K562 (cell line): ENCODE measurements around the gene FEV. TPM values are rescaled to one million over a fixed set of nuclear protein-coding genes. Genes with fewer than 3 reads are reported as not detected.
A peak's percentile ranks its signal among the peaks of the same experiment; 100 is the strongest.

Experiments used
- ATF1 ChIP-seq, 2 experiments: fragments of 450-650 bp in 1 of 2; IDR thresholded peaks; 2 replicates each; pipeline ENCODE4 v1.6.1; 2016; ENCODE audit warnings: missing compliant biosample characterization in 1 of 2, missing genetic modification characterization in 1 of 2
- CREB1 ChIP-seq, 2 experiments: sonication (generic) in 1 of 2; formaldehyde crosslinking in 1 of 2; IDR thresholded peaks; 2 replicates each; pipeline versions ENCODE4 v1.6.1 to v1.8.0; 2012 to 2022; ENCODE audit warnings: inconsistent platforms in 1 of 2, mild to moderate bottlenecking in 1 of 2, missing genetic modification reagents in 1 of 2, moderate library complexity in 1 of 2
- FOSL1 ChIP-seq: fragments of 200-800 bp; sonication (Bioruptor generic); conservative IDR thresholded peaks from 2 replicates; pipeline ENCODE4 v1.6.1; 2016; ENCODE audit warnings: missing genetic modification characterization, missing compliant biosample characterization
- FOXA3 ChIP-seq, 2 experiments: fragments of 450-650 bp in 1 of 2; sonication (generic) in 1 of 2; formaldehyde crosslinking; IDR thresholded peaks in 1 of 2; conservative IDR thresholded peaks in 1 of 2; 2 replicates each; pipeline versions ENCODE4 v1.4.0 to v1.8.0; 2020 to 2022; ENCODE audit warnings: mild to moderate bottlenecking in 2 of 2, missing genetic modification reagents in 1 of 2
- FOXP1 ChIP-seq: sonication (generic); formaldehyde crosslinking; IDR thresholded peaks from 2 replicates; pipeline ENCODE4 v1.8.0; 2022; ENCODE audit warnings: mild to moderate bottlenecking, missing genetic modification reagents
- GTF2E2 ChIP-seq: fragments of 200-800 bp; sonication (Bioruptor generic); IDR thresholded peaks from 2 replicates; pipeline ENCODE4 v1.6.1; 2016; ENCODE audit warnings: missing genetic modification characterization, missing compliant biosample characterization
- HMGN3 ChIP-seq: IDR thresholded peaks from 2 replicates; pipeline ENCODE4 v1.6.1; 2011; ENCODE audit warnings: borderline replicate concordance, low read depth, mild to moderate bottlenecking, mixed read lengths, low read length; ENCODE audit not compliant: insufficient read length; ENCODE audit errors: extremely low read depth
- IRF2 ChIP-seq: sonication (generic); formaldehyde crosslinking; IDR thresholded peaks from 2 replicates; pipeline ENCODE4 v1.8.1; 2022; ENCODE audit warnings: mild to moderate bottlenecking, missing genetic modification reagents
- KAT2B ChIP-seq: IDR thresholded peaks from one replicate; pipeline ENCODE4 v1.6.1; 2012; ENCODE audit warnings: low read depth, mild to moderate bottlenecking, control low read depth, inconsistent platforms, low read length, moderate library complexity
- LEF1 ChIP-seq: fragments of 450-650 bp; IDR thresholded peaks from 2 replicates; pipeline ENCODE4 v1.6.1; 2016; ENCODE audit warnings: mild to moderate bottlenecking
- MLLT1 ChIP-seq, 2 experiments: fragments of 450-650 bp; IDR thresholded peaks; 2 replicates each; pipeline ENCODE4 v1.6.1; 2016
- NR3C1 ChIP-seq: sonication (generic); formaldehyde crosslinking; IDR thresholded peaks from 2 replicates; pipeline ENCODE4 v1.8.1; 2022; ENCODE audit warnings: missing genetic modification reagents
- PHF20 ChIP-seq: fragments of 450-650 bp; IDR thresholded peaks from 2 replicates; pipeline ENCODE4 v1.6.1; 2018; ENCODE audit not compliant: partially characterized antibody
- RFX1 ChIP-seq: fragments of 450-650 bp; IDR thresholded peaks from 2 replicates; pipeline ENCODE4 v1.6.1; 2016; ENCODE audit warnings: mild to moderate bottlenecking, moderate library complexity
- RFX5 ChIP-seq: IDR thresholded peaks from 2 replicates; pipeline ENCODE4 v1.6.1; 2011; ENCODE audit warnings: low read depth, mild to moderate bottlenecking, improper control_type of control experiment, low read length
- SMARCB1 ChIP-seq: IDR thresholded peaks from 2 replicates; pipeline ENCODE4 v1.6.1; 2011; ENCODE audit warnings: improper control_type of control experiment, low read depth; ENCODE audit not compliant: insufficient read length
- TAF7 ChIP-seq: fragments of 450-650 bp; IDR thresholded peaks from 2 replicates; pipeline ENCODE4 v1.6.1; 2016; ENCODE audit warnings: missing genetic modification characterization, missing compliant biosample characterization
- TCF15 ChIP-seq: fragments of 250-450 bp; sonication (Bioruptor Pico); IDR thresholded peaks from 2 replicates; pipeline ENCODE4 v1.8.0; 2022; ENCODE audit warnings: moderate library complexity, mild to moderate bottlenecking, inconsistent platforms
- TCF7L2 ChIP-seq: fragments of 150-350 bp; IDR thresholded peaks from 2 replicates; pipeline ENCODE4 v1.6.1; 2016; ENCODE audit warnings: low read depth, mild to moderate bottlenecking, low read length, moderate library complexity
- TEAD1 ChIP-seq, 2 experiments: fragments of 450-650 bp in 1 of 2; sonication (generic) in 1 of 2; formaldehyde crosslinking; IDR thresholded peaks; 2 replicates each; pipeline versions ENCODE4 v1.4.0 to v1.8.0; 2020 to 2022; ENCODE audit warnings: mild to moderate bottlenecking in 2 of 2, missing genetic modification reagents in 1 of 2
- ZKSCAN3 ChIP-seq: fragments of 250-450 bp; sonication (Bioruptor Pico); IDR thresholded peaks from 2 replicates; pipeline ENCODE4 v1.4.0; 2020
- ZKSCAN8 ChIP-seq: fragments of 200-800 bp; sonication (Bioruptor generic); IDR thresholded peaks from 2 replicates; pipeline ENCODE4 v1.6.1; 2016; ENCODE audit warnings: missing genetic modification characterization, missing compliant biosample characterization
- ZNF224 ChIP-seq: sonication (generic); formaldehyde crosslinking; IDR thresholded peaks from 2 replicates; pipeline ENCODE4 v1.8.0; 2022; ENCODE audit warnings: mild to moderate bottlenecking, missing genetic modification reagents
- ZNF282 ChIP-seq: sonication (generic); formaldehyde crosslinking; IDR thresholded peaks from 2 replicates; pipeline ENCODE4 v1.8.1; 2023; ENCODE audit warnings: missing genetic modification reagents
- ZNF518B ChIP-seq: fragments of 250-450 bp; sonication (Bioruptor Pico); IDR thresholded peaks from 2 replicates; pipeline ENCODE4 v1.5.0; 2021; ENCODE audit warnings: mild to moderate bottlenecking, moderate library complexity
- polyA plus RNA-seq, 8 experiments: library from polyadenylated mRNA; depleted of rRNA in 4 of 8; stranded (reverse) in 5 of 8; unstranded in 3 of 8; fragments of >200 nt; fragmentation: Nextera tagmentation in 2 of 8; fragmentation: Illumina TruSeq in 1 of 8; extraction: Ambion mirVana in 2 of 8; extraction: Trizol in 1 of 8; gene quantifications; 2 replicates each; pipeline versions ENCODE4 v1.2.1 to v1.2.3, GENCODE V29; 2011 to 2014; ENCODE audit warnings: inconsistent platforms in 1 of 8, missing spikeins in 1 of 8
- total RNA-seq, 7 experiments: library from RNA; depleted of rRNA in 6 of 7; stranded (reverse); fragments of >200 nt in 6 of 7; fragmentation: Illumina TruSeq in 2 of 7; extraction: Trizol in 2 of 7; gene quantifications; 2 replicates each; pipeline versions ENCODE4 v1.2.1 to v1.2.3, GENCODE V29; 2011 to 2021; ENCODE audit warnings: low replicate concordance in 1 of 7

Gene FEV
- total and polyA plus RNA-seq, 9 of the 15 experiments (the other 6 are each of a cell fraction or from before 2014, with no cell fraction given) = 0.08 to 1.6 (median 0.62) TPM; not detected in 1

- no peak for TF ChIP-seq SMARCB1
- peak; percentile 45; the same call in 1 of the 2 replicates for TF ChIP-seq FOXP1 (CRISPR knock-in tag)
- no peak for TF ChIP-seq FOSL1 (tag)
- TF ChIP-seq RFX1 = peak; percentile 91
- TF ChIP-seq ATF1 (CRISPR knock-in tag; IDR thresholded peaks at IDR 0.05) = no peak
- peak; percentile 53 for TF ChIP-seq ATF1 (tag; IDR thresholded peaks at IDR 0.05)
- TF ChIP-seq IRF2 = no peak
- no peak for TF ChIP-seq HMGN3
- TF ChIP-seq TAF7 (tag) = no peak
- TF ChIP-seq MLLT1 (IDR thresholded peaks at IDR 0.05) = no peak
- no peak for TF ChIP-seq RFX5
- TF ChIP-seq GTF2E2 (tag) = no peak
- TF ChIP-seq TCF15 (CRISPR knock-in tag) = no peak
- no peak for TF ChIP-seq KAT2B
- no peak for TF ChIP-seq ZNF282
- no peak for TF ChIP-seq CREB1 (IDR thresholded peaks at IDR 0.05)
- TF ChIP-seq CREB1 (CRISPR knock-in tag; IDR thresholded peaks at IDR 0.05) = no peak
- TF ChIP-seq ZNF518B (CRISPR knock-in tag) = no peak
- no peak for TF ChIP-seq ZKSCAN8 (CRISPR knock-in tag)
- no peak for TF ChIP-seq ZKSCAN3
- no peak for TF ChIP-seq FOXA3 (CRISPR knock-in tag; conservative IDR thresholded peaks at IDR 0.05 in 1 of 2, IDR thresholded peaks at IDR 0.05 in 1 of 2)
- TF ChIP-seq NR3C1 = 0 out of 2 replicates have a peak, but pooled peaks have one; percentile 47
- no peak for TF ChIP-seq PHF20
- no peak for TF ChIP-seq TCF7L2
- no peak for TF ChIP-seq LEF1
- peak in 1 of 2 experiments; percentile 48; a peak in 1 of 4 replicates for TF ChIP-seq TEAD1 (CRISPR knock-in tag; IDR thresholded peaks at IDR 0.05)
- TF ChIP-seq ZNF224 (CRISPR knock-in tag) = 0 out of 2 replicates have a peak, but pooled peaks have one; percentile 38
These were observed 22.0 kb downstream of the FEV start (continued) for GRCh38 chr2:218962859-218963492.
